Activated naive CD4-positive, alpha-beta T cell treated with anti-CD3 and anti-CD28 coated beads for 36 hours (primary cell): ENCODE measurements around the gene GEMIN5. TPM values are rescaled to one million over a fixed set of nuclear protein-coding genes. Genes with fewer than 3 reads are reported as not detected.
A peak's percentile ranks its signal among the peaks of the same experiment; 100 is the strongest.

Source experiments
- CTCF ChIA-PET: fragments of 350-600 bp; sonication (Branson Sonifier 250); formaldehyde crosslinking; loops from one replicate; lab custom pipeline; 2021; ENCODE audit warnings: antibody characterized with exemption; lab: Charles Lee
- DNase-seq: peaks from one replicate; pipeline ENCODE4 v3.0.0-alpha.2; 2020
- H3K27ac Mint-ChIP-seq: one replicate; pipeline ENCODE4 v1.8.0; 2021; ENCODE audit warnings: mild to moderate bottlenecking, mixed read lengths
- H3K27me3 Mint-ChIP-seq: one replicate; pipeline ENCODE4 v1.8.0; 2021; ENCODE audit warnings: low read depth, mixed read lengths
- H3K36me3 Mint-ChIP-seq: one replicate; pipeline ENCODE4 v1.8.0; 2021; ENCODE audit warnings: low read depth, mixed read lengths
- H3K4me1 Mint-ChIP-seq: one replicate; pipeline ENCODE4 v1.8.0; 2021; ENCODE audit warnings: low read depth, mixed read lengths
- H3K4me3 Mint-ChIP-seq: one replicate; pipeline ENCODE4 v1.8.0; 2021; ENCODE audit warnings: mild to moderate bottlenecking, moderate library complexity, mixed read lengths
- H3K9me3 Mint-ChIP-seq: one replicate; pipeline ENCODE4 v1.8.0; 2021; ENCODE audit warnings: mixed read lengths
- intact Hi-C: fragments of 100-400 bp; cut with micrococcal nuclease; formaldehyde crosslinking; loops from one replicate; pipeline ENCODE4 v1.15.1; 2023
- total RNA-seq, 2 experiments: library from RNA; stranded (reverse); gene quantifications; one replicate each; pipeline ENCODE4 v1.2.3, GENCODE V29; 2021

GEMIN5 gene
- total RNA-seq, 2 experiments from 2014 or later = 20.1 to 23.3 TPM

DNA sequence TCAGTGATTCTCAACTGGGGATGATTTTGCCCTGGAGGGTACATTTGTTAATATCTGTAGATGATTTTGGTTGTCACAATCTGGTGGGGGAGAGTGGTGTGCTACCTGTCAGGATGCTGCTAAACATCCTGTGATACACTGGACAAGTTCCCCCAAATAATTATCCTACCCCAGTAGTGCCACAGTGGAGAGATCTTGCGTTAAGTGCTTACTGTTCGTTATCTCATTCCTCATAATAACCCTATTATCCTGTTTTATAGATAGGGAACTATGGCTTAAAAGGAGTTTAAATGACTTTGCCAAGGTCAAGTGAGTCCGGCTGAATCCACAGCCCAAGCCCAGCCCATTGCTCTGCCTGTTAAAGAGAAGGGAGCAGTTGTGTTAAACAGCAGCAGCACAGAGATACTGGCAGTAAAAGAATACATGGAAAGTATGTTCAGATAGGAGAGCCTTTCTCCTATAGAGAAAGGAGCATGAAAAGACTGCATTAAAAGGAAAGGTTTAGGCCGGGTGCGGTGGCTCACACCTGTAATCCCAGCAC is 64.2 kb downstream of the GEMIN5 start:
- peaks cover 64% of the 10 kb centered on the region for H3K36me3 Mint-ChIP-seq
- H3K4me1 Mint-ChIP-seq = no peaks in the 10 kb centered on the region
- H3K9me3 Mint-ChIP-seq = peaks cover 12% of the 10 kb centered on the region
- CTCF ChIA-PET = no interaction called here
- no peak for DNase-seq
- intact Hi-C loops = no loop called here
- no peak overlapping the region for H3K27ac Mint-ChIP-seq
- H3K4me3 Mint-ChIP-seq = no peak overlapping the region
- H3K27me3 Mint-ChIP-seq = no peaks in the 10 kb centered on the region

GRCh38 chr5:154871734-154872133 is 66.3 kb downstream of the GEMIN5 start:
- Mint-ChIP-seq H3K4me1 (peaks cover 3% of the 10 kb centered on the region), H3K27ac (no peak overlapping the region), H3K27me3 (no peaks in the 10 kb centered on the region), H3K4me3 (no peak overlapping the region), H3K36me3 (peaks cover 51% of the 10 kb centered on the region), H3K9me3 (no peaks in the 10 kb centered on the region)
- CTCF ChIA-PET = interaction anchor here (0.8 kb wide), 1 partner anchor 114 kb away, joined by 6 read pairs; no protein-coding TSS in a partner anchor
- intact Hi-C loops = no loop called here
- no peak for DNase-seq

DNA sequence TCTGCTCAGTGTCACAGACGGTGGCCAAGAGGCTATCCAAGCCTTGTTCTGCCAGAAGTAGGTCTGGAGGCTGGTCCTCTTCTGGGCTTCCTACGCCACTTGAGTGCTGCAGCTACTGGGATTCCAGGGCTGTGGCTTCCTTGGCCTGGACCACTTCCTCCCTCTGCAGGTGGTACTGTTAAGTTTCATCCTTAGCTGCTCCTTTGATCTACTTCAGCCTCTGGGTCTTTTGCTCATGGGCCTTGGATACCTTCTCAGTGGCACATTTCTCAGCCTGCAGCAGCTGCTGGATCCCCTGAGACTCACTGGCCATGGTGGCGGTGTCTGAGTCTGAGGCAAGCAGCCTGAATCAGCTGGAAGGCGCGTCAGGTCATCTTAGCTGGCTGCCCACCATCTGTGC is 69.3 kb downstream of the GEMIN5 start:
- intact Hi-C loops = no loop called here
- CTCF ChIA-PET = interaction anchor here (0.7 kb wide), 1 partner anchor 235 kb away, joined by 3 read pairs; no protein-coding TSS in a partner anchor
- no peak for DNase-seq
- Mint-ChIP-seq H3K4me1 (peaks cover 19% of the 10 kb centered on the region), H3K4me3 (no peak overlapping the region), H3K36me3 (peaks cover 45% of the 10 kb centered on the region), H3K27me3 (no peaks in the 10 kb centered on the region), H3K27ac (peak overlapping the region; percentile 43), H3K9me3 (no peaks in the 10 kb centered on the region)

DNA sequence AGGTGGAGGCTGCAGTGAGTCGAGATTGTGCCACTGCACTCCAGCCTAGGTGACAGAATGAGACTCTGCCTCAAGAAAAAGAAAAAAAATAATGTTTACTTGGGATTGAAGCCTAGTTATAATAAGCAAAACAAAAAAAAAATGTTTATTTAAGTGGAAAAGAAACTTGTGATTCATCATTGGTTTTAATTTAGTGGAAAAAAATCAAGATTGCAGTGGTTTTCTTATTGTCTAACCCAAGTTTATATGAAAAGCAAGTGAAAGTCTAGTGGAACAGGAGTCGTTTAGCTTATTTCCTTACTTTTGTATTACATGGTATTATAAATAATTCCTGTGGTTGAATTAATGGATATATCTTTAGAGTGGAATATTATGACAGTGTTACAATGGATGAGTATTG is 71.2 kb downstream of the GEMIN5 start:
- no peak overlapping the region for H3K27ac Mint-ChIP-seq
- intact Hi-C loops = no loop called here
- no peak overlapping the region for H3K4me3 Mint-ChIP-seq
- H3K9me3 Mint-ChIP-seq = no peaks in the 10 kb centered on the region
- CTCF ChIA-PET = interaction anchor here (0.9 kb wide), 1 partner anchor 215 kb away, joined by 3 read pairs; no protein-coding TSS in a partner anchor
- peaks cover 34% of the 10 kb centered on the region for H3K4me1 Mint-ChIP-seq
- no peaks in the 10 kb centered on the region for H3K27me3 Mint-ChIP-seq
- no peak for DNase-seq
- peaks cover 42% of the 10 kb centered on the region for H3K36me3 Mint-ChIP-seq

DNA sequence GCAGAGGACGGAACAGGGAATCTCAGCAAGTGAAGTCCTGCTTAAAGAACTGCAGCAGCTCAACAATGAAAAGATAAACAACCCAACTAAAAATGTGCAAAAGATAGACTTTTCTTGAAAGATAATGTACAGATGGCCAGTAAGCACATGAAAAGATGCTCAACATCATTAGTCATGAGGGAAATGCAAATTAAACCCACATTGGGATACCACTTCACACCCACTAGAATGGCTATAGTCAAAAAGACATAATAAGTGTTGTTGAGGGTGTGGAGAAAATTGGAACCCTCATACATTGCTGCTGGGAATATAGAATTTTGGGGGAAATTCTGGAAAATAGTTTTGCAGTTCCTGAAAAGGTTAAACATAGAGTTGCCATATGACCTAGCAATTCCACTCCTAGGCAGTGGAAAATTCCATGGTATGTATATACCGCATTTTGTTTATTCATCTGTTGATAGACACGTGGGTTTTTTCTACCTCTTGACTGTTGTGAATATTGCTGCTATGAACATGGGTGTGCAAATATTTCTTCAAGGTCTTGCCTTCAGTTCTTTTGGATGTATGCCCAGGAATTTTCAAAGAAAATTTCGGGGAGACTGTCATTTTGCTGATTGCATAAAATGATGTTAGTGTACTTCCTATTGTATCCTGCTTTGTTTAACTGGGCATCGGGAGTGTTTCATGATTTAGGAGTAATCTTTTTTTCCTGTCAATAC is 72.4 kb downstream of the GEMIN5 start:
- Mint-ChIP-seq H3K4me3 (no peak overlapping the region), H3K4me1 (peaks cover 46% of the 10 kb centered on the region), H3K36me3 (peaks cover 38% of the 10 kb centered on the region), H3K27me3 (no peaks in the 10 kb centered on the region), H3K9me3 (no peaks in the 10 kb centered on the region), H3K27ac (peak overlapping the region; percentile 30)
- CTCF ChIA-PET = no interaction called here
- intact Hi-C loops = no loop called here
- DNase-seq = no peak

DNA sequence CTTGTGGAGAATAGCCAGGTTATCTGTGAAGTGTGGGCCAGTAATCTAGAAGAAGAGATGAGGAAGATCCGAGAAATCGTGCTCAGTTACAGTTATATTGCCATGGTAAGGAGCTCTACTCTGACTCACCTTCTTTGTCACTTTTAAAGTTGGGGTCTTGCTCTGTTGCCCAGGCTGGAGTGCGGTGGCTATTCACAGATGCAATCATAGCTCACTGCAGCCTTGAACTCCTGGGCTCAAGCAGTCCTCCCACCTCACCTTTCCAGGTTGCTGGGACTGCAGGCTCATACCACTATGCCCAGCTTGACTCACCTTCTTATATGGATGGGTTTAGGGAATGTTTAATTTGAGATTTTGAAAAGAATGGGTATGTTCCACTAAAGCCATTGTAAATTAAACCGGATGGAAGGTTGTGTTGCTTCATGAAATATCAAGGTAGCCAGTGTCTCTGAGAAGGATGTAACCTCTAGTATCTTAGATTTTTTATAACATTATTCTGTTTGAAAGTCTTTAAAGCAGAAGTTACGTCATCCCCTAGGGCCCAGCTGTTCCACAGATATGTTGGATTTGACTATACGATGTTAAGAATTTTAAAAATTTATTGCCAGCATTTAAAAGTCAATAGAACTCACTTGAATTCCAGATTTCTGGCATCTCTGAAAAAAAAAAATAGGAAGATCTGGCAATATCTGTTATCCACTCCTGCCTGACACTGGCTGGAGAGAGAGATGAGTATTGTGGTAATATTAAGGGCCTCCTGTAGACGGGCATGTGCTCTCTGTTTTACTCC is 74.5 kb downstream of the GEMIN5 start:
- Mint-ChIP-seq H3K27ac (no peak overlapping the region), H3K36me3 (peaks cover 42% of the 10 kb centered on the region), H3K4me1 (peaks cover 54% of the 10 kb centered on the region), H3K9me3 (no peaks in the 10 kb centered on the region), H3K4me3 (no peak overlapping the region), H3K27me3 (no peaks in the 10 kb centered on the region)
- intact Hi-C loops = no loop called here
- CTCF ChIA-PET = no interaction called here
- DNase-seq = no peak

DNA sequence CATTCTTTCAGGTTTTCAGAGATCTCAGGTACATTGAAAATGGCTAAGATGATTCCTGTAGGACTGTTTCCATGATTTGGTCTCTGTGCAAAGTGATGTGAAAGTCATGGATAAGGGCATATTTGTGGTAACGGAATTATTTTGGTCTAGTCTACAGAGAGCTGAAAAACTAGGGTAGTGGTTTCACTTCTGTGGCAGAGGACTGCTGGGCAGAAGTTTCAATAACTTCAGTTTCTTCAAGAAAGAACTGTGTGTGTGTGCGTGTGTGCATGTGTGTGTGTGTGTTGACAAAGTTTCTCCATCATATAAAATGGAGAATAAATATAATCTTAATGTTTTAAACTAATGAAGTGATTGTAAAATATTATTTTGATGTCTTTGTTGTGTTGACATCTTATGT is 75.2 kb downstream of the GEMIN5 start:
- Mint-ChIP-seq H3K36me3 (peaks cover 41% of the 10 kb centered on the region), H3K4me3 (no peak overlapping the region), H3K4me1 (peaks cover 54% of the 10 kb centered on the region), H3K9me3 (no peaks in the 10 kb centered on the region), H3K27ac (peak overlapping the region; percentile 65), H3K27me3 (no peaks in the 10 kb centered on the region)
- no peak for DNase-seq
- intact Hi-C loops = no loop called here
- CTCF ChIA-PET = interaction anchor here (0.6 kb wide), 1 partner anchor 30 kb away, joined by 4 read pairs; no protein-coding TSS in a partner anchor

GRCh38 chr5:154861946-154862345 is 76.1 kb downstream of the GEMIN5 start:
- H3K9me3 Mint-ChIP-seq = no peaks in the 10 kb centered on the region
- peaks cover 55% of the 10 kb centered on the region for H3K4me1 Mint-ChIP-seq
- CTCF ChIA-PET = interaction anchor here (0.6 kb wide), 1 partner anchor 29 kb away, joined by 4 read pairs; no protein-coding TSS in a partner anchor
- intact Hi-C loops = no loop called here
- peaks cover 41% of the 10 kb centered on the region for H3K36me3 Mint-ChIP-seq
- peak overlapping the region; percentile 32 for H3K4me3 Mint-ChIP-seq
- no peak for DNase-seq
- no peaks in the 10 kb centered on the region for H3K27me3 Mint-ChIP-seq
- H3K27ac Mint-ChIP-seq = peak overlapping the region; percentile 65

- peak overlapping the region; percentile 94 for H3K27ac Mint-ChIP-seq
- no peak for DNase-seq
- H3K9me3 Mint-ChIP-seq = no peaks in the 10 kb centered on the region
- peak overlapping the region; percentile 88 for H3K4me3 Mint-ChIP-seq
- peaks cover 36% of the 10 kb centered on the region for H3K36me3 Mint-ChIP-seq
- intact Hi-C loops = no loop called here
- H3K4me1 Mint-ChIP-seq = peaks cover 52% of the 10 kb centered on the region
- CTCF ChIA-PET = no interaction called here
- no peaks in the 10 kb centered on the region for H3K27me3 Mint-ChIP-seq
Observed at GRCh38 chr5:154860765-154861164, 77.2 kb downstream of the GEMIN5 start.

DNA sequence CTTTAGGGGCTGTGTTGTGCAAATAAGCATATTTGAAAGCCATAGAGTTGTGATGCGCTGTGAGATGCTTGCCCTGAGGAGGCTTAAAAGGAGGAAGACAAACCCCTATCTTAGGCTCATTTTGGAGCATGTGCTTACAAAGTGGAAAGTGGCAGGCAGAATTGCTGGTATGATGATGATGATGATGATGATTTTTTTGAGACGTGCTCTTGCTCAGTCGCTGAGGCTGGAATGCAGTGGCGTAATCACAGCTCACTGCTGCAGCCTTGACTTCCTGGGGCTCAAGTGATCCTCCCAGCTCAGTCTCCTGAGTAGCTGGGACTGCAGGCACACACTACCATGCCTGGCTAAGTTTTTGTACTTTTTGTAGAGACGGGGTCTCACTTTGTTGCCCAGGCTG is 77.9 kb downstream of the GEMIN5 start:
- no peaks in the 10 kb centered on the region for H3K9me3 Mint-ChIP-seq
- peak overlapping the region; percentile 88 for H3K4me3 Mint-ChIP-seq
- intact Hi-C loops = no loop called here
- peaks cover 46% of the 10 kb centered on the region for H3K4me1 Mint-ChIP-seq
- CTCF ChIA-PET = no interaction called here
- peak overlapping the region; percentile 94 for H3K27ac Mint-ChIP-seq
- peaks cover 30% of the 10 kb centered on the region for H3K36me3 Mint-ChIP-seq
- H3K27me3 Mint-ChIP-seq = no peaks in the 10 kb centered on the region
- peak; percentile 48 for DNase-seq

DNA sequence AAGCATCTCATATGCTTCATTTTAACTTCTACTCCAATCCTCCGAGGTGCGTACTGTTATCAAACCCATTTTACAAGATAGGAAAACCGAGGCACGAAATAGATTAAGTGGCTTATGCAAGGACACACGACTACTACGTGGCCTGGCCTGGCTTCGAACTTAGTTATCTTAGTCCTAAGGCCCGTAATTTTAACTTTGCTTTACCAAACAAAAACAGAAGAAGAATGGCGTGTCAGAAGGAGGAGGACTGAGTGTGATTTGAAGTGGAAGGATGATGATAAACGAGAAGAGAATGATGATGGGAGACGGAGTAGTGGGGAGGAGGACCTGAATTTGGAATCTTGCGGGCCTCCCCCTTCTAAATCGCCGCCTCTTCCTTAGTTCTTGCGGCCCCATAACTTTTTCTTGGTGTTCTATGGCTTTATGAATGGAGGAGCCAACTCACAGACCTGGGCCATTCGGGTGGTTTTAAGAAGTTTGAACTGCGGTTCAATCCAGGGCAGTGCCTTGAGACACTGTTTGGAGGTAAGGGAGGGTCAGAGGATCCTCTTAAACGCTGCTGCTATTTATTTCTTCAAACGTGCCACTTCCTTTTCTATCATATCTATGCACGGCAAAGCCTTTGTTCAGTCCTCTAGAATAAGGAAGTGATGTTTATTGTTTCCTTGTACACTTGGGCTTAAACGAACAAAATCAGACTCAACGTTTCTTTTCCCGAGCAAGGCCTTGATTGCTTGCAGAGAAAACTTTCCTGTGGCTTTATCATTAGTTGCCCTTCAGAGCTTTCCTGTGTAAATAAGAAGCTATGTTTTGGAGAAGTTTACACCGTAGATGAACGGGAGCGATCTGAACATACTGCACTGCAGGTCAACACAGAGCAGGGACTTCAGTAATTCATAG is 78.8 kb downstream of the GEMIN5 start:
- H3K9me3 Mint-ChIP-seq = no peaks in the 10 kb centered on the region
- intact Hi-C loops = loop anchor here (1.0 to 5.0 kb wide), 9 partner anchors 30 to 821 kb away; partner anchors contain the start of genes FAM114A2, GALNT10, GEMIN5 and LARP1
- H3K4me3 Mint-ChIP-seq = peak overlapping the region; percentile 88
- peaks cover 42% of the 10 kb centered on the region for H3K4me1 Mint-ChIP-seq
- no peaks in the 10 kb centered on the region for H3K27me3 Mint-ChIP-seq
- CTCF ChIA-PET = interaction anchor here (0.9 kb wide), 1 partner anchor 208 kb away, joined by 3 read pairs; no protein-coding TSS in a partner anchor
- peak; percentile 18 for DNase-seq
- peak overlapping the region; percentile 94 for H3K27ac Mint-ChIP-seq
- H3K36me3 Mint-ChIP-seq = peaks cover 25% of the 10 kb centered on the region
